Trophoblast cell (in vitro differentiated cells and primary cell): Measurements from ENCODE around the gene DSC2.
"Not testable (repeated sequence)": the region's sequence is repeated elsewhere in the genome, so short reads cannot be mapped to it uniquely, and the experiment has no call there.

Source experiments
- DNase-seq, 2 donors: peaks; one replicate each; pipeline ENCODE4 v3.0.0-alpha.2; 2016
- H2AFZ ChIP-seq: 2 replicates; pipeline ENCODE4 v1.6.1; 2013; ENCODE audit warnings: low read length, moderate library complexity, mild to moderate bottlenecking; ENCODE audit not compliant: insufficient read depth, poor library complexity
- H2AK5ac ChIP-seq: 2 replicates; pipeline ENCODE4 v1.6.1; 2013; ENCODE audit warnings: mild to moderate bottlenecking, low read length
- H2BK120ac ChIP-seq: 2 replicates; pipeline ENCODE4 v1.6.1; 2013; ENCODE audit warnings: low read length, mild to moderate bottlenecking, moderate library complexity; ENCODE audit not compliant: insufficient read depth, poor library complexity
- H2BK12ac ChIP-seq: 2 replicates; pipeline ENCODE4 v1.6.1; 2013; ENCODE audit warnings: mild to moderate bottlenecking, low read length, moderate library complexity
- H2BK5ac ChIP-seq: 2 replicates; pipeline ENCODE4 v1.6.1; 2013; ENCODE audit warnings: low read length, low read depth, moderate library complexity, mild to moderate bottlenecking; ENCODE audit not compliant: poor library complexity
- H3K14ac ChIP-seq: 2 replicates; pipeline ENCODE4 v1.6.1; 2013; ENCODE audit warnings: mild to moderate bottlenecking, low read length
- H3K18ac ChIP-seq: 2 replicates; pipeline ENCODE4 v1.6.1; 2013; ENCODE audit warnings: mild to moderate bottlenecking, low read length
- H3K23ac ChIP-seq: 2 replicates; pipeline ENCODE4 v1.6.1; 2013; ENCODE audit warnings: low read length
- H3K27ac ChIP-seq: 2 replicates; pipeline ENCODE4 v1.5.1; 2013; ENCODE audit warnings: low read depth, mild to moderate bottlenecking, inconsistent platforms, low read length, moderate library complexity
- H3K27me3 ChIP-seq: 2 replicates; pipeline ENCODE4 v1.6.1; 2013; ENCODE audit warnings: inconsistent platforms, mild to moderate bottlenecking, low read length, moderate library complexity; ENCODE audit not compliant: insufficient read depth
- H3K36me3 ChIP-seq, 2 experiments: 1 replicate in 1 of 2; 2 replicates in 1 of 2; pipeline ENCODE4 v1.6.1; 2013; ENCODE audit warnings: low read length in 2 of 2, mild to moderate bottlenecking in 2 of 2, moderate library complexity in 1 of 2; ENCODE audit not compliant: insufficient read depth in 2 of 2, control insufficient read depth in 1 of 2
- H3K4ac ChIP-seq: 2 replicates; pipeline ENCODE4 v1.6.1; 2013; ENCODE audit warnings: low read depth, mild to moderate bottlenecking, low read length, moderate library complexity
- H3K4me1 ChIP-seq, 2 experiments: 1 replicate in 1 of 2; 2 replicates in 1 of 2; pipeline ENCODE4 v1.6.1; 2013; ENCODE audit warnings: low read length in 2 of 2, mild to moderate bottlenecking in 2 of 2, moderate library complexity in 1 of 2; ENCODE audit not compliant: insufficient read depth in 2 of 2, control insufficient read depth in 1 of 2
- H3K4me2 ChIP-seq: 2 replicates; pipeline ENCODE4 v1.6.1; 2013; ENCODE audit warnings: inconsistent platforms, mild to moderate bottlenecking, low read length, moderate library complexity
- H3K4me3 ChIP-seq: 2 replicates; pipeline ENCODE4 v1.5.1; 2013; ENCODE audit warnings: mild to moderate bottlenecking, low read depth, low read length, inconsistent platforms
- H3K79me1 ChIP-seq: one replicate; pipeline ENCODE4 v1.6.1; 2013; ENCODE audit warnings: low read length
- H3K79me2 ChIP-seq: 2 replicates; pipeline ENCODE4 v1.6.1; 2013; ENCODE audit warnings: low read length, mild to moderate bottlenecking; ENCODE audit not compliant: control insufficient read depth, insufficient read depth, poor library complexity
- H3K9ac ChIP-seq: 2 replicates; pipeline ENCODE4 v1.6.1; 2013; ENCODE audit warnings: mild to moderate bottlenecking, low read length
- H3K9me3 ChIP-seq: 2 replicates; pipeline ENCODE4 v1.6.1; 2013; ENCODE audit warnings: low read depth, mild to moderate bottlenecking, control low read depth, inconsistent platforms, low read length; ENCODE audit not compliant: insufficient read depth
- H4K12ac ChIP-seq: 2 replicates; pipeline ENCODE4 v1.6.1; 2013; ENCODE audit warnings: low read depth, mild to moderate bottlenecking, low read length, moderate library complexity
- H4K8ac ChIP-seq: 2 replicates; pipeline ENCODE4 v1.6.1; 2013; ENCODE audit warnings: low read depth, mild to moderate bottlenecking, low read length, moderate library complexity
- H4K91ac ChIP-seq: one replicate; pipeline ENCODE4 v1.6.1; 2013; ENCODE audit warnings: low read depth, mild to moderate bottlenecking, low read length, moderate library complexity
- WGBS: extraction: QIAGEN DNeasy Blood & Tissue Kit; methylation state at CpG from one replicate; pipeline ENCODE4 v1.1.7; 2013; ENCODE audit warnings: missing lambda C conversion rate; ENCODE audit not compliant: insufficient read length, insufficient coverage; ENCODE audit errors: extremely low coverage; 5-methylcytosine and 5-hydroxymethylcytosine counted together

The DSC2 gene

DNA sequence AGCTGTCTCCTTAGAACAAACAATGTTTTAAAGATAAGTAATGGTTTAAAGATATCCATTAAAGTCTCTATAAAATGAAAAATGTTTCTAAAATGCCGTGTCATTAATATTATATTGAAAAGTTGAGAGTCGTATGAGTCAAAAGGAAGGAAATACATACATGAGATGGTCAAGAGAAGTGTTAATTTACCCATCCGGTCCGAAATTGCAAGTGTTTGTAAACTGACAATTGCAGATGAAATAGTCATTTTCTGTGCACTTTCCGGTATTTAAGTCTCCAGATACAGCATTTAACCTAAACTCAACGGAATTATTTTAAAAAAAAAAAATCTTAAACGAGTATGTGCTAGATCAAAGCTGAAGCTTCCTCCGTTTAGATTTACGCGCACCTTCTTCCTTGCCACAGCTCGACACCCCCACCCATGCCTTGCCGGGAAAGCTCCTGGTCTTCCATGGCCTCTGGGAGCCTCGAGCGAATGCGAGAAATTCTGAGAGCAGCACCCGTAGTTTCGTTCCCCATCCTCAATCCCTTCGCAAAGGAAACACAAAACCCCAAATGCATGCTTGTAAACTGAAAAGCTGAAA is 61.4 kb downstream of the DSC2 start:
- no peaks in the 10 kb centered on the region for H3K36me3 ChIP-seq
- WGBS = no CpG with 5 or more reads among the region's 18 CpGs

DNA sequence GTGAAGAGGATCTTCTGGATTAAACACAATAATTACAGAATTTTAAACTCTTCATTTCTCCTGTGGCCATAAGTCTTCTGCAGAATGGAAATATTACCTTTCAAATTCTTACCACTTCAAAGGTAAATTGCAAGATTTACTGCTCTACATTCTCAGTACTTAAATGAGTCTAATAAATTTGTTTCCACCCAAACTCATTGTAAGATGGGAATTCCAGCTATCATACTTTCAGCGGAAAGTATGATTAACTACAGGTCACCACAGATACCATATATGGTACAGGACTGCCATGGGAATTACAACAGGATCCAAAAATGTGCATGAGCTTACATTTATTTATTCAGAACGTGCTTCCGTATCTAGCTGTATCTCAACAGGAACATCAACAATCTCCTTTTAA is 62.8 kb downstream of the DSC2 start:
- Histone ChIP-seq H3K36me3 (no peaks in the 10 kb centered on the region), H2BK120ac (no peak overlapping the region), H3K9ac (no peak overlapping the region), H3K4me3 (no peak overlapping the region), H3K79me1 (no peaks in the 10 kb centered on the region), H4K91ac (no peak overlapping the region), H2BK12ac (no peak overlapping the region), H2BK5ac (no peak overlapping the region), H3K4me1 (peaks cover 6 to 16% of the 10 kb centered on the region in 2 experiments), H3K4ac (no peak overlapping the region), H3K23ac (no peak overlapping the region), H2AFZ (no peak overlapping the region), H3K27ac (no peak overlapping the region), H3K4me2 (no peak overlapping the region), H3K14ac (no peak overlapping the region), H4K8ac (no peak overlapping the region), H3K79me2 (no peaks in the 10 kb centered on the region), H3K9me3 (peaks cover 1% of the 10 kb centered on the region), H4K12ac (no peak overlapping the region), H3K18ac (no peak overlapping the region), H2AK5ac (no peak overlapping the region), H3K27me3 (peaks cover 32% of the 10 kb centered on the region)
- no CpG with 5 or more reads among the region's 3 CpGs for WGBS
- no peak for DNase-seq

More for the DNA sequence above, 61.4 kb downstream of the DSC2 start:
- Histone ChIP-seq H2BK12ac (no peak overlapping the region), H4K8ac (no peak overlapping the region), H2AK5ac (no peak overlapping the region), H3K23ac (no peak overlapping the region), H2BK120ac (no peak overlapping the region), H3K4me1 (peaks cover 6 to 16% of the 10 kb centered on the region in 2 experiments), H3K14ac (no peak overlapping the region), H3K9me3 (peaks cover 1% of the 10 kb centered on the region), H3K9ac (no peak overlapping the region), H3K4ac (no peak overlapping the region), H3K79me1 (no peaks in the 10 kb centered on the region), H4K91ac (no peak overlapping the region), H3K4me2 (no peak overlapping the region), H4K12ac (no peak overlapping the region), H3K4me3 (no peak overlapping the region), H2AFZ (no peak overlapping the region), H3K18ac (no peak overlapping the region), H3K27me3 (peaks cover 32% of the 10 kb centered on the region), H2BK5ac (no peak overlapping the region), H3K27ac (no peak overlapping the region), H3K79me2 (no peaks in the 10 kb centered on the region)
- DNase-seq = peak in 1 of 2 donors; percentile 15

DNA sequence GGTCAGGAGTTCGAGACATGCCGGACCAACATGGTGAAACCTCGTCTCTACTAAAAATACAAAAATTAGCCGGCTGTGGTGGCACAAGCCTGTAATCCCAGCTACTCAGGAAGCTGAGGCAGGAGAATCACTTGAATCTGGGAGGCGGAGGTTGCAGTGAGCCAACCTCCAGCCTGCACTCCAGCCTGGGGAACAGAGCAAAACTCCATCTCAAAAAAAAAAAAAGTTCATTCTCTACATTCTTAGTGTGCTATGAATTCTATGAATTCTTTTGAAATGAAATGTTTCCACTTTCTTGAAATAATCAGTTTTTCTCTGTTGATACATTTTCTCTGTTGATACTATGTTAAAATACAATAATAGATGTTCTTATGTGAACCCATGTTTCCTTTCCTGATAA is 64.5 kb downstream of the DSC2 start:
- H4K12ac ChIP-seq, H3K4me2 ChIP-seq, H3K4me3 ChIP-seq, H3K27ac ChIP-seq, H2BK5ac ChIP-seq, H2AK5ac ChIP-seq, H3K23ac ChIP-seq, H3K18ac ChIP-seq, H4K91ac ChIP-seq, H4K8ac ChIP-seq, H3K9me3 ChIP-seq, H2BK120ac ChIP-seq, H3K36me3 ChIP-seq, H3K79me2 ChIP-seq, H3K14ac ChIP-seq, H2AFZ ChIP-seq, H3K79me1 ChIP-seq, H3K9ac ChIP-seq, H3K4ac ChIP-seq: not testable (repeated sequence)
- Histone ChIP-seq H3K4me1 (peaks cover 4 to 13% of the 10 kb centered on the region in 2 experiments), H2BK12ac (peak overlapping the region; percentile 31), H3K27me3 (peaks cover 22% of the 10 kb centered on the region)
- no CpG with 5 or more reads among the region's 5 CpGs for WGBS
- DNase-seq = peak in 1 of 2 donors; percentile 46

DNA sequence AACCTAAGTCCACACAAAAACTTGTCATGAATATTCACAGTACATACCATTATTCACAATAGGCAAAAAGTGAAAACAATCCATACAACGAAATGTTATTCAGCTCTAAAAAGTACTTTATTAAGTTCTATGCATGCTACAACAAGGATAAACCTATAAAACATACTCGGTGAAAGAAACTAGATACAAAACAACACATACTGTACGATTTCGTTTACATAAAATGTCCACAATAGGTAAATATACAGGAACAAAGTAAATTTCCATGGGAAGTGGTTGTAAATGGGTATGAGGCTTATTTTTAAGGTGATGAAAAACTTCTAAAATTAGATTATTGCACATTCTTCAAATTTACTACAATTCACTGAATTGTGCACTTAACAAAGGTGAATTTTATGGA is 67.7 kb downstream of the DSC2 start:
- WGBS = no CpG with 5 or more reads among the region's 4 CpGs
- DNase-seq = no peak
- no peak overlapping the region for H3K18ac ChIP-seq
- H4K12ac ChIP-seq = no peak overlapping the region
- H3K27ac ChIP-seq = no peak overlapping the region
- H3K14ac ChIP-seq = no peak overlapping the region
- H4K8ac ChIP-seq = no peak overlapping the region
- H2AFZ ChIP-seq = no peak overlapping the region
- H3K4ac ChIP-seq = no peak overlapping the region
- H3K79me2 ChIP-seq = no peaks in the 10 kb centered on the region
- H2BK120ac ChIP-seq = no peak overlapping the region
- H3K36me3 ChIP-seq = no peaks in the 10 kb centered on the region
- no peak overlapping the region for H2BK5ac ChIP-seq
- H2BK12ac ChIP-seq = no peak overlapping the region
- no peak overlapping the region for H3K4me2 ChIP-seq
- H4K91ac ChIP-seq = no peak overlapping the region
- no peak overlapping the region for H2AK5ac ChIP-seq
- no peaks in the 10 kb centered on the region for H3K9me3 ChIP-seq
- no peaks in the 10 kb centered on the region for H3K4me1 ChIP-seq
- H3K79me1 ChIP-seq = no peaks in the 10 kb centered on the region
- no peak overlapping the region for H3K23ac ChIP-seq
- no peak overlapping the region for H3K4me3 ChIP-seq
- peaks cover 1% of the 10 kb centered on the region for H3K27me3 ChIP-seq
- no peak overlapping the region for H3K9ac ChIP-seq
